ENCODE data around the gene ERBB2.

DNA sequence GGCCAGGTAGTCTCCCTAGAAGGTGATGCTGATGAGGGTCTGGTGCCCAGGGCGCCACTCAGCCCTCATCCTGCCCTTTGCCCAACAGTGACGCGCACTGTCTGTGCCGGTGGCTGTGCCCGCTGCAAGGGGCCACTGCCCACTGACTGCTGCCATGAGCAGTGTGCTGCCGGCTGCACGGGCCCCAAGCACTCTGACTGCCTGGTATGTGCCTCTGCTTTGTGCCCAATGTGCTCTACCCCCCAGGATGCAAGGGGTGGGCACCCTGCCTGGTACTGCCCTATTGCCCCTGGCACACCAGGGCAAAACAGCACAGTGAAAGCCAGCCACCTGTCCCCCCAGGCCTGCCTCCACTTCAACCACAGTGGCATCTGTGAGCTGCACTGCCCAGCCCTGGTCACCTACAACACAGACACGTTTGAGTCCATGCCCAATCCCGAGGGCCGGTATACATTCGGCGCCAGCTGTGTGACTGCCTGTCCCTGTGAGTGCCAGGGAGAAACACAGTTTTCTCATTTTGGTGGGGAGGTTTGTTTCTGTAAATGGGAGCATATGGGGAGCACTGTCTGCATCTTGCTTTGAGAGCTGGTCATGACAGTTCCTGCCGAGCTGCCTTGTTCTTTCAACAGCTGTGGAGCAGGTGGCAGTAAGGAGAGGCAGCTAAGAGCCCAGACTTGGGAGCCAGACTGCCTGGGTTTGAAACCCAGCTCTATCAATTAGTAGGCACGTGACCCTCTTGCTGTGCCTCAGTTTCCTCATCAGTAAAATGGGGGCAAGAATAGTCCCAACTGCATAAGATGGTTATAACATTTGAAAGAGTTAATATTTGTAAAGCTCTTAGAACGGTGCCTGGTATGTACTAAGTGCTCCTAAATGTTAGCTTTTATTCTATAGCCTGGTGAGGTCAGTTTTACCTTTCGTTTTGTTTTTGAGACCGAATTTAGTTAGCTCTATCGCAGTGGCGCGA is 10.4 kb downstream of the ERBB2 start:
- TF ChIP-seq, protein P1, sequence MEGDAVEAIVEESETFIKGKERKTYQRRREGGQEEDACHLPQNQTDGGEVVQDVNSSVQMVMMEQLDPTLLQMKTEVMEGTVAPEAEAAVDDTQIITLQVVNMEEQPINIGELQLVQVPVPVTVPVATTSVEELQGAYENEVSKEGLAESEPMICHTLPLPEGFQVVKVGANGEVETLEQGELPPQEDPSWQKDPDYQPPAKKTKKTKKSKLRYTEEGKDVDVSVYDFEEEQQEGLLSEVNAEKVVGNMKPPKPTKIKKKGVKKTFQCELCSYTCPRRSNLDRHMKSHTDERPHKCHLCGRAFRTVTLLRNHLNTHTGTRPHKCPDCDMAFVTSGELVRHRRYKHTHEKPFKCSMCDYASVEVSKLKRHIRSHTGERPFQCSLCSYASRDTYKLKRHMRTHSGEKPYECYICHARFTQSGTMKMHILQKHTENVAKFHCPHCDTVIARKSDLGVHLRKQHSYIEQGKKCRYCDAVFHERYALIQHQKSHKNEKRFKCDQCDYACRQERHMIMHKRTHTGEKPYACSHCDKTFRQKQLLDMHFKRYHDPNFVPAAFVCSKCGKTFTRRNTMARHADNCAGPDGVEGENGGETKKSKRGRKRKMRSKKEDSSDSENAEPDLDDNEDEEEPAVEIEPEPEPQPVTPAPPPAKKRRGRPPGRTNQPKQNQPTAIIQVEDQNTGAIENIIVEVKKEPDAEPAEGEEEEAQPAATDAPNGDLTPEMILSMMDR (conservative IDR thresholded peaks at IDR 0.05; ENCODE audit: low read depth, low read length), result no peak
- TF ChIP-seq, protein P2, sequence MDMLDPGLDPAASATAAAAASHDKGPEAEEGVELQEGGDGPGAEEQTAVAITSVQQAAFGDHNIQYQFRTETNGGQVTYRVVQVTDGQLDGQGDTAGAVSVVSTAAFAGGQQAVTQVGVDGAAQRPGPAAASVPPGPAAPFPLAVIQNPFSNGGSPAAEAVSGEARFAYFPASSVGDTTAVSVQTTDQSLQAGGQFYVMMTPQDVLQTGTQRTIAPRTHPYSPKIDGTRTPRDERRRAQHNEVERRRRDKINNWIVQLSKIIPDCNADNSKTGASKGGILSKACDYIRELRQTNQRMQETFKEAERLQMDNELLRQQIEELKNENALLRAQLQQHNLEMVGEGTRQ (IDR thresholded peaks at IDR 0.05; ENCODE audit: low read depth, low read length), result no peak
- no peak for TF ChIP-seq CEBPB (IDR thresholded peaks at IDR 0.05; ENCODE audit: low read depth, low read length)
- TF ChIP-seq FOS (IDR thresholded peaks at IDR 0.05; ENCODE audit: low read depth, low read length), result no peak

All from IMR-90 (cell line).